Left renal pelvis (tissue), 4 donors: ENCODE measurements around the gene RPL21. TPM values are rescaled to one million over a fixed set of nuclear protein-coding genes. Genes with fewer than 3 reads are reported as not detected.
"Not testable (repeated sequence)": the region's sequence is repeated elsewhere in the genome, so short reads cannot be mapped to it uniquely, and the experiment has no call there.

Source experiments
- DNase-seq, 4 donors: peaks; one replicate each; pipeline ENCODE4 v3.0.0-alpha.2; 2013; ENCODE audit warnings: low read depth in 4 of 4, low spot score in 3 of 4
- polyA plus RNA-seq, 4 donors: library from polyadenylated mRNA; unstranded; fragments of 120-200 nt; gene quantifications; one replicate each; pipeline ENCODE4 v1.2.1, GENCODE V29; 2013; ENCODE audit not compliant: insufficient read length in 4 of 4

Gene RPL21
- polyA plus RNA-seq, 4 donors, result 650 to 1,049 (median 770) TPM

GRCh38 chr13:27283906-27284493 is 32.6 kb downstream of the RPL21 start:
- DNase-seq, result no peak

DNA sequence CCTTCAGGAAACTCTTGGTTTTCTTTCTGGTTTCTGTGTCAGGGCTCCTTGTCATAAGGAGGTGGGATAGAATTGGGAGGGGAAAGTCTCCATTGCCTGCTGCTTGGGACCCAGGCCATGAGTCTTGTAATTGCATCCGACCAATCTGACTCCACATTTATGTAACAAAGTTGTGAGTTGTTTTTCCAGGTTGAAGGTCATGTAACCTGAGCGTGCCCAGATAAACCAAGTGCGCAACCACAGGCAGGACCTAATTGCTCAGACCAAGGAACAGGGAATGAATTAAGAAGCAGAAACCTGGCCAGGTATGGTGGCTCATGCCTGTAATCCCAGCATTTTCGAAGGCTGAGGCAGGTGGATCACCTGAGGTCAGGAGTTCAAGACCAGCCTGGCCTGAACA is 37.0 kb downstream of the RPL21 start:
- no peak for DNase-seq

DNA sequence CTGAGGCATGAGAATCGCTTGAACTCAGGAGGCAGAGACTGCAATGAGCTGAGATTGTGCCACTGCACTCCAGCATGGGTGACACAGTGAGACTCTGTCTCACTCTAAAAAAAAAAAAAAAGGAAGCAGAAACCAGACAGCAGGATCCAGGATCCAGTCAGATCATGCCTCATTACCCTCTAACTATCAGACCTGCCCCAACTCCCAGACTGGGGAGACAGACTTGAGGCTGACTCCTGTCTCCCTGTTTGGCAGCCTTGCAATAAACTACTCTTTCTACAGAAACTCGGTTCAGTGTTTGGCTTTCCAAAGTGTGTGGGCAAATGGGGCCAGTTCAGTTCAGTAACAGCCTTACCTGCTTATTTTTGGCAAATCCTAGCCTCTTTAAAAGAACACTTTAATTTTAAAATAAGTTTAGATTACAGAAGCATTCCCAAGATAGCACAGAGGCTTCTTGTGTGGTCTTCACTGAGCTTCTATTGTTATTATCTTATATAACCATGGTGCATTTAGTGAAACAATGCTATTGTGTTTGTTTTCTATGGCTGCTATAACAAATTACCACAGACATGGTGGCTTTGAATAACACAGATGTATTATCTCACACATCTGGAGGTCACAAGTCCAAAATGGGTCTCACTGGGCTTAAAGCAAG is 37.8 kb downstream of the RPL21 start:
- no peak for DNase-seq

GRCh38 chr13:27290715-27291114 is 39.4 kb downstream of the RPL21 start:
- no peak for DNase-seq

GRCh38 chr13:27291967-27292366 is 40.6 kb downstream of the RPL21 start:
- DNase-seq, result not testable (repeated sequence)

DNA sequence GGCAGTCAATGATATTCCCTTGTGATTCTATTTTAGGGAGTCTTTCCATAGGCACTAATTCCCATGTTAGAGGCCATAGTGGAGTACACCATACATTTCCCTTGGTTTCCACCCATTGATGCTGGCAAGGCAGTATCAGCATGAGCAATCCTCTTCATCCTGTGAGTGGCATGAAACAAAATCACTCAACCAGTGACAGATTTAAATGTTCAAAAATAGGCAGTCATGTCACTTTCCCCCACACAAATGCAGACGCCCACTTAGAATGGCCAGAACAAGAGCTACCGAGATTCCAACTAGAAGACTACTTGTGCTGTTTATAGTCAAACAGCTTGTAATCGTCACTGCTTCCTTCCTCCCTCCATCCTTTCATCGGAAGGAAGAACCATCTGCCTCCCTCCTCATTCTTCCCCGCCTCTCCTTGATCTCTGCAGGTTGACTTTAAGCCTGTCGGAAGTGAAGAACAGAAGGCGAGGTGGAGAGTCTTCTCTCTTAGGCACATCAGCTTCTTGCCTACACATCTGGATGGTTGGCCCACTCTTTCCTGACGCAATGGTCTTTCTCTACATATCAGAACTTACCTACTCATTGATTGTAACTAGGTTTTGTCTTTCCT is 41.8 kb downstream of the RPL21 start:
- DNase-seq, result no peak

DNA sequence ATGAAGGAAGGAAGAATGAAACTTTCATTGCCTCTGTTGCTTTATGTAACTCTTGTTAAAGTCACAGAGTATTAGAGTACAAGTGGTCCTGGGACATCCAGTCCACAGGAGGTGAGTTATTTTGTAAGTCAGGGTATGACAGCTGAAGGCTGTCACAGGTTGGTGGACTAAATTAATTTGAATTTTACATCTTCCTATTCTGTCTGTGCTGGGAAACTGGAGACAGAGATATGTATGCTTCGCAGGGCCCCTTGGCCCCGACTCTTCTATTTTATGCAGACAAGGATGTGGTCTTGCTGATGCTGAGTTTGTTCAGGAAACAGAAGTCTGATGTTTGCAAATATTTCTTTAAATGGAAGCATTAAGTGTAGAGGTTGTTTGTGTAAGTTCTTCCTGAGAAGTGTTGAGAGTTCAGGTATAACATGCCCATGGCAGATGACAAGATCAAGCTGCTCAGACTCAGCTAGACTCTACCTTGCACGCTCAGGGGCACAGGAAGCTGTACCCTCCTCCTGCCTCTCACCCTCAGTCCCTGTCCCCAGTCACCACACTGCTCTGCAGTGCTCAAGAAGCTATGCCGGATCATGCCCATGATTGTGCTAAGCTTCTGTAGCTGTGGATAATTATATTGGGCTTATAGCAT is 42.6 kb downstream of the RPL21 start:
- DNase-seq, result no peak

DNA sequence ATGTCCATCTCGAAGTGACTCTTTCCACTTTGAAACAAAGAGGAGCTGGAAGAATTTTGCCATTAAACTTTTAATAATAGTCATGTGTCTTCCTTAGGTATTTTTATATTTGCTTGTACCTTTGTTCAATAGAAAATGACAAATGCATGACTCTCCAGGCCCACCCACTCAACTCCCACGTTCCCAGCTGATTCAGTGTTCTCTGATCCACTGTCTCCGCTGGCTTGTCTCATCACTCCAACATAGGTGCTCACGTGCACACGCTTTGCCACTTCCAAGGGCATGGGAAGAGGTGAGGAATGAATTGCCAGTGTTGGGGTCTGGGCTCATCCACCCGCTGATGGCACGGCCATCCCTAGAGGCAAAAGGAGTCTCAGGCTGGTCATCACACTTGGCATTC is 43.7 kb downstream of the RPL21 start:
- no peak for DNase-seq

DNA sequence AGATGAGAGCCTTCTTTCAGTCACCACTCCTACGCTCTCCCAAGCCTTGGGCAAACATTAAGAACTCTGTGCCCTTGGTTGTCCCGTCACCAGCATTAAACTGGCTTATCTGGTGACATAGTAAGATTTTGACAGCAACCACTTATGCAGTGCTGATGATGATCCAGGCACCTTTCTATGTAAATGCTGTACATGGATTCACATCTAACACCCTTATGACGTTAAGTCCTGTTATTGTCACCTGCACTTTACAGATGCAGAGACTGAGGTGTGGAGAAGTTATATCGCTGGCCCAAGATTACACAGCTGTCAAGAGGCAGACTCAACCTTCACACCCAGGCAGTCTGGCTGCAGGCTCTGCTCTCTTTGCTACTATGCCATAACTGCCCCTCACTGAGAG is 44.3 kb downstream of the RPL21 start:
- no peak for DNase-seq

DNA sequence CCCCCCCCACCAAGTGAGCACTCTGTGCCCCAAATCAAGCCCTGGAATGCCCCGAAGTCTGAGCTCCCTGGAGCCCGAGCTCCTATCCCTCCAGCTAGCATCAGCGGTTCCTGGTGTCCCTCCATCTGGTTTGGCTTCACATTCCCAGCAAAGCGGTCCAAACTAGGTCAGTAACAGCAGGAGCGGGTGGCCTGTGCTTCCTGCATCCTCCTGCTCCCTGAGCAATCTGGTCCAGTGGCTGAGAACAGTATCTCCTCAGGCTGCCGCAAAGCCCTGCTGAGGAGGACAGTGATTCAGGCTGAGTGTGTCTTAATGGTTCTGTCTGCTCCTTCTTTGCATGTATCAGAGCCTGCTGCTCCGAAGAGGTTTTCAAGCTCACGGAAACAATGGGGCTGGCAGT is 45.1 kb downstream of the RPL21 start:
- DNase-seq, result no peak

DNA sequence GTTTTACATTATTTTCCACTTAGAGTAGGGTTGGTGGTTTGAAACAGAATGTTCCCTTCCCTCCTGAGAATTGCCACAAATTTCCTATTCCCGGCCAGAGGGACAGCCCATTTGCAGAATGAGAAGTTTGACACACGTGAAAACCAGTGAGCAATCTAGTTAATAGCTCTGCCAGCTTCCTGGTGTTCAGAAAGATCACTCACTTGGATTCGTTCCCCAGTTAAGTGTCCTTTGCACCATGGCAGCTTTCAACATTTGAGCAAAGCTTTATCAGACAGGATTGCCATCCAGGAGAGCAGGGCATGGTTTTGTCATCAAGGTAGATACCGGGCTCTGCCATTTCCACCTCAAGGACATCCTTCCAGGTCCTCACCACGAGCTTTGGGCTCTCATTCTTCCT is 47.5 kb downstream of the RPL21 start:
- no peak for DNase-seq

DNA sequence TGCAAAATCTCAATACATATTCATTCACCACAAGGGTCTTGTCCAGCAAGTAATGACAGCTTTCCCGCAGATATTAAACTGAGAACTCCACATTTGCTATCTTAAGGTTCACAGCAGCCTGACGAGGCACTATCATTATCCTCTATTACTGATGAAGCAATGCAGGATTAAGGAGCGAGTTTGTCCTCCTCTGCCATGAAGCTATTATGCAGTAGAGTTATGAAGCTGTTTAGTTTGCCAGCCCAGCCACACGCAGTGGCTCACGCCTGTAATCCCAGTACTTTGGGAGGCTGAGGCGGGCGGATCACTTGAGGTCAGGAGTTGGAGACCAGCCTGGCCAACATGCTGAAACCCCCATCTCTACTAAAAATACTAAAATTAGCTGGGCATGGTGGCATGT is 49.0 kb downstream of the RPL21 start:
- DNase-seq, result not testable (repeated sequence)

DNA sequence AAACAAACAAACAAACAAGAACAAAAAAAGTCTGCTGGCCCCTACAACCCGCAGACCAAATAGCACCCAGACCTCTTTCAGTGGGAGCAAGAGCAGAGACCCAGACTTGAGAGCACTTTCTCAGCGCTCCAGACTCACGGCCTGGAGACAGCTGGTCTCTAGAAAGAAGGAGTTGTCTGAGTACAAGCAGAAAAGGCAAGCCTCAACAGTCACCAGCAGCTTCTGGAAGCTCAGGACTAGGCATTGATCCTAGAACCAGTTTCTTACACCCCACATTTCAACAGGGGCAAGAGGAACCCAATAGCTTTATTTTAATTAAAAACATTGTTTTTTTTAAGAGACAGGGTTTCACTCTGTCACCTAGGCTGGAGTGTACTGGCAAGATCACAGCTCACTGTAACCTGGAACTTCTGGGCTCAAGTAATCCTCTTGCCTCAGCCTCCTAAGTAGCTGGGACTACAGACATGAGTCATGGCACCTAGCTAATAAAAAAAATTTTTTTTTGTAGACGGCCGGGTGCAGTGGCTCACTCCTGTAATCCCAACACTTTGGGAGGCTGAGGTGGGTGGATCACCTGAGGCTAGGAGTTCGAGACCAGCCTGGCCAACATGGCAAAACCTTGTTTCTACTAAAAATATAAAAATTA is 49.7 kb downstream of the RPL21 start:
- DNase-seq, result no peak

DNA sequence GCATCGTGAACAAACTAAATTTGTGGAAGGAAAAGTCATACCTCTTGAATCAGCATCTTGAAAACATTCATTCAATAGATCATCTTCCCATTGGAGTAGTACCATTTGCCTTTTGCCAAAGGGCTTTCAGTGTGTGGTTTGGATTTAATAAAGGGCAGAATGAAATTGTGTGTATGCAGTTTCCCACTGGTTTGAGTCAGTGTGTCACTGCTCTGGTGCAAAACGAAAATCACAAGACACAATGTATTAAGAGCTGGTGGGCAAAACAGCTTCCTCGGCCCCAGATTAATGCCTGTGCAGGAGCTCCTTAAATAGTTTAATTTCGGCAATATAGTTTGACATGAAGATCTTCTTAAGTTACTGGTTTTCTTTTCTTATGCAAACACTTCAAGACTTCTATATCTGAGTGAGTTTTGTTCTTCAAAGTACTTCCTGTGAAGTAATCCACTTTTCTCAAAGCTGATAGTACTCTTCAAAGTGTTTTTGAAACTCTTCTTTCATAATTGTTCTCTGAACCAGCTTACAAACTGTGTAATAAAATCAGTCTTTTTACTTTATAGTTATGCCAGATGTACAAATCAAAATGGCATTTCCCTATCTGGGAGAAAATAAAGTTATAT is 51.4 kb downstream of the RPL21 start:
- DNase-seq, result no peak

DNA sequence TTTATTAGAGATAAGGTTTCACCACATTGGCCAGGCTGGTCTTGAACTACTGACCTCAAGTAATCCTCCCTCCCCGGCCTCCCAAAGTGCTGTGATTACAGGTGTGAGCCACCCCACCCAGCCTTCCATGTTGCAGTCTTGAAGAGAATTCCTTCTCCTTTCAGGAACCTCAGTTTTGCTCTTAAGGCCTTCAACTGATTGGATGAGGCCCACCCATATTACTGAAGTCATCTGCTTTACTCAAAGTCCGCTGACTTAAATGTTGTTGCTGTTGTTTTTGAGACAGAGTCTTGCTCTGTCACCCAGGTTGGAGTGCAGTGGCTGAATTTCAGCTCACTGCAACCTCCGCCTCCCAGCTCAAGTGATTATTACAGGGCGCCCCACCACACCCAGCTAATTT is 52.7 kb downstream of the RPL21 start:
- no peak for DNase-seq

DNA sequence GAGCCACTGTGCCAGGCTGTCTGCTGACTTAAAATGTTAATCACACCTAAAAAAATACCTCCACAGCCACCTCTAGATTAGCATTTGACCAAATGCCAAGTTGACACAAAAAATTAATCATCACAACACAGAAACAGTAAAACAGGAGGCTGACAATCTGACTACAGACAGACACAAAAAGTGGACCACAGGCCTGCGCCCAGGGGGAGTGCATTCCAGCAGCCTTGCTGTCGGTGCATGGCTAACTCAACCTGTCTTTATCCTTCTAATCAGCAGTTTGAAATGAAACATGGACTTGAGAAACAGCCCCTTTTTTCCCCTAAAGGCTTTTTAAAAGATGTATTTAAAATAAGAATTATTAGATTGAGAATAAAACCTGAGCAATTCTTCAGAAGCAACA is 53.3 kb downstream of the RPL21 start:
- DNase-seq, result no peak

Other genes with a start within 250 kb of the RPL21 start
- gene USP12, start 79.7 kb upstream of the RPL21 start, polyA plus RNA-seq, result 10 to 100 TPM; 27.6 to 40.2 (median 33.6) TPM
- 10 to 100 TPM in 3 of 4 donors, 1 to 10 TPM in 1; 8.2 to 35.6 (median 29.5) TPM for gene RASL11A, start 19.3 kb downstream of the RPL21 start, polyA plus RNA-seq
- 10 to 100 TPM; 79.0 to 94.7 (median 89.0) TPM for gene GTF3A, start 173.1 kb downstream of the RPL21 start, polyA plus RNA-seq
- gene MTIF3, start 199.0 kb downstream of the RPL21 start, polyA plus RNA-seq, result 10 to 100 TPM; 58.8 to 83.5 (median 79.8) TPM